GM06990 (cell line): ENCODE results near the gene ANKS1B.
A peak's percentile ranks its signal among the peaks of the same experiment; 100 is the strongest.

Experiments
- DNase-seq: peaks from one replicate; pipeline ENCODE4 v3.0.0-alpha.2; 2011; ENCODE audit not compliant: insufficient read length; ENCODE audit errors: extremely low read depth
- H3K27me3 ChIP-seq: replicated peaks from 2 replicates; pipeline ENCODE4 v1.6.0; 2011; ENCODE audit warnings: low read length; ENCODE audit not compliant: control insufficient read depth, insufficient read depth
- H3K36me3 ChIP-seq: 2 replicates; pipeline ENCODE4 v1.5.1; 2011; ENCODE audit warnings: low read length; ENCODE audit not compliant: control insufficient read depth, insufficient read depth
- H3K4me3 ChIP-seq: replicated peaks from 2 replicates; pipeline ENCODE4 v1.5.1; 2011; ENCODE audit warnings: low read depth, mild to moderate bottlenecking, control low read depth, low read length
- TF ChIP-seq, protein P1 (sequence below): IDR thresholded peaks from 2 replicates; pipeline ENCODE4 v1.5.1; 2011; ENCODE audit warnings: low read length, control low read depth, mild to moderate bottlenecking, inconsistent platforms; ENCODE audit not compliant: insufficient read depth, poor library complexity, severe bottlenecking

ANKS1B gene

DNA sequence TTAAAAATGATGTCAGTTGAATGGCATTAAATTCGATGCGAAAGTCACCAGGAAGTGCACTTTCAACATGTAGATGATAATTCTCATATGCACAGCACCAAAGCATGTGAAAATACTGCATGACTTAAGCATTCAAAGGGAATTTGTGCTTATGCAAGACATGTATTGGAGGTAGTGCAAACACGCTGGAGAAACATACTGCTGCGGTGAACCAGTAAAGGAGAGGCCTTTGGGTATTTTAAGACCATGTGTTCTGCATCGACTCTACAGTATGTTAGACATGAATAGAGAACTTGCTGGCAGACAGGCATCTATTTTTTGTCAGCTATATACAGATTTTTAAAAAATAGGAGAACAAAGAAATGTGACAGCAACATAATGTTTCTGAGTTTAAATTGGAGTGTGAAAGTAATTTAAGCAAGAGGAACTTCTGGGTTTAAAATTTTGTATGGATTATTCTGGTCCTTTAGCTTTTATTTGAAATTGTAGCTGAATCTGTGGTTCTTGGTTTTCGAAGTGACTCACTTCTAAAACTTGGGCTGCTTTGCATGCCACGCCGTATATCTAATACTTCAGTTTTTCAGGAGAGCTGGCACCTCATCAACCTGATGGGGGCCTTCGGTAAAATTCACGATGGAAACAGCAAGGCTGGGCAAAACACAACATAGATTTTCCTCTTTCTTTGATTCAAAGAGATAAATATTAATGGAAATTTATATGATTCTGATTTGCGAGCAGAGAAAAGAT is 930.9 kb downstream of the ANKS1B start:
- Histone ChIP-seq H3K27me3 (peaks cover 2% of the 10 kb centered on the region; the same call in 1 of the 2 replicates), H3K4me3 (no peak overlapping the region), H3K36me3 (no peaks in the 10 kb centered on the region)
- TF ChIP-seq, protein P1, sequence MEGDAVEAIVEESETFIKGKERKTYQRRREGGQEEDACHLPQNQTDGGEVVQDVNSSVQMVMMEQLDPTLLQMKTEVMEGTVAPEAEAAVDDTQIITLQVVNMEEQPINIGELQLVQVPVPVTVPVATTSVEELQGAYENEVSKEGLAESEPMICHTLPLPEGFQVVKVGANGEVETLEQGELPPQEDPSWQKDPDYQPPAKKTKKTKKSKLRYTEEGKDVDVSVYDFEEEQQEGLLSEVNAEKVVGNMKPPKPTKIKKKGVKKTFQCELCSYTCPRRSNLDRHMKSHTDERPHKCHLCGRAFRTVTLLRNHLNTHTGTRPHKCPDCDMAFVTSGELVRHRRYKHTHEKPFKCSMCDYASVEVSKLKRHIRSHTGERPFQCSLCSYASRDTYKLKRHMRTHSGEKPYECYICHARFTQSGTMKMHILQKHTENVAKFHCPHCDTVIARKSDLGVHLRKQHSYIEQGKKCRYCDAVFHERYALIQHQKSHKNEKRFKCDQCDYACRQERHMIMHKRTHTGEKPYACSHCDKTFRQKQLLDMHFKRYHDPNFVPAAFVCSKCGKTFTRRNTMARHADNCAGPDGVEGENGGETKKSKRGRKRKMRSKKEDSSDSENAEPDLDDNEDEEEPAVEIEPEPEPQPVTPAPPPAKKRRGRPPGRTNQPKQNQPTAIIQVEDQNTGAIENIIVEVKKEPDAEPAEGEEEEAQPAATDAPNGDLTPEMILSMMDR: no peak
- no peak for DNase-seq

DNA sequence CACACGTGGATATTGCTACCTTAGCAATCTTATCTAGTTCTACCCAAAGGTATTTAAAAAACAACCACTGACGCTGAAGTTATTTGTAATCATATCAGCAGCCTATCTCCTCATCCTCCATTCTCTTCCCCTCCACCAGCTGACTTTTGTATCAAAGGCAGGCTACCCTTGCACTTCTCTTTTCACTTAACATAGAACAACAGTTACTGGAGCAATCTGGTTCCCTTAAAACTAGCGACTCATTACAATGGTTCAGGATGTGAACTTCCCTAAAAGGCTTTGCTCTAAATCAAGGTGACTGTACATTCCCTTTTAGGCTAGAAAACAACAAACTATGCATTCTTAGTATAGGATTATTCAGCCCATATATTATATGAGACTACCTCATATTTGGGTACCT is 935.0 kb downstream of the ANKS1B start:
- no peaks in the 10 kb centered on the region for H3K27me3 ChIP-seq
- H3K4me3 ChIP-seq: no peak overlapping the region
- TF ChIP-seq, protein P1: no peak
- no peak for DNase-seq
- no peaks in the 10 kb centered on the region for H3K36me3 ChIP-seq

DNA sequence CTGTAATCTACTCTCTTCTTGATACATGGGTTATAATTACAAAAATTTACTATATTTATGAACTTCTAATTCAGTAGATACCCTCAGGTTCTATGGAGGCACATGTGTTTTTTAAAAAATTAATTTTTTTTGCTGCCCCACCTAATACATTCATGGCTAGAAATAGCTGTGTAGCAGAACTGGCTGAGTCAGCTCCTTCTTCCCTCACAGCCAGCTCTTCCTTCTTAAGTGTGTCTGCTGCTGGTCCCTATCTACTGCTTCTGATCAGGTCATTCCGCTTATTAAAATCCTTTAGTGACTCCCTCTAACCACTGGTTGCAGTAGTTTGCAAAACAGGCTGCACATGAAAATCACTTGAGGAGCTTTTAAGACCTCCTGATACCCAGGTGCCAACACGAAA is 939.6 kb downstream of the ANKS1B start:
- DNase-seq: no peak
- TF ChIP-seq, protein P1: no peak
- no peaks in the 10 kb centered on the region for H3K27me3 ChIP-seq
- H3K4me3 ChIP-seq: no peak overlapping the region
- H3K36me3 ChIP-seq: no peaks in the 10 kb centered on the region

DNA sequence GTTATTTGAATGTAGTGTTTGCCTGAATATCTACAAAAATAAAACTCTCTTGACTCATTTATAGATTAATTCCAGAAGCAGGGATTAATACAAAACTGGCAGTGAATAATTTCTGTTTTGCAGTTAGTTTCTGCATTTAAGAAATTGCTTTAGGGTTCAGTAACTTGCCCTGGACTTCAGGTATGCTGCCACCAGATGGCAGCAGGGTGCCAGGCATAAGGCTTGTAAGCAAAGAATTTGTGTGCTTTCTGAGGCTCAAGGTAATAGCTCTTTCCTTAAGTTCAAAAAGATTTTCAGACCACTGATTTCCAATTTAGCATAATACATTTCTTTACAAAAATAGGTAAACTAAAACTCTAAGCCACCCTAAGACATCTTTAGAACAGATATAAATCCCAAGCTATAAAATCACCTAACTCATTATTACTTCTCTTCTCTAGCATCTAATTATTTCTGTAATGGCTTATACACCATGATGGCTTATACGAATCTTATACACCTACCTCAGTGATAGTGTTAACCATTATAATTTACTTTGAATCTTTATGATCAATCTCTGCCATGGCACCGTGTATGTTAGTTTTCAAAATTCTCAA is 941.3 kb downstream of the ANKS1B start:
- TF ChIP-seq, protein P1: peak; percentile 88
- Histone ChIP-seq H3K36me3 (no peaks in the 10 kb centered on the region), H3K27me3 (no peaks in the 10 kb centered on the region), H3K4me3 (no peak overlapping the region)
- peak; percentile 6 for DNase-seq

DNA sequence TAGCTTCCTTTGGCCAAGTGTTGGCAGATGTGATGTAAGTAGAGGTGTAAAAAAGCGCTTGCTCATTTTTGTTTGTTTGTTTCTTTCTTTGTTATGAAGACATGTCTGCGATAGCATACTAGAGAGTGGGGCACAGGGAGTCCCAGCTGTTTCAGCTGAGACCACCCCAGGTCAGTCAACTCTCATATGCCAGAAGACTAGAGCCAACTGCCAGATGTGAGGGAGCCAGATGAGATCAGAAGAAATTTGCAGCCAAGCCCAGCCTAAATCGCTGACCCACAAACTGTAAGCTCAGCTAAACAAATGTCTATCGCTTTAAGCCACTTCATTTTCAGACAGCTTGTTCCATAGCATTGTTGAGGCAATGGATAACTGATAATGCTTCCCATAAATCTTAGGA is 942.5 kb downstream of the ANKS1B start:
- Histone ChIP-seq H3K4me3 (no peak overlapping the region), H3K27me3 (no peaks in the 10 kb centered on the region), H3K36me3 (no peaks in the 10 kb centered on the region)
- DNase-seq: no peak
- TF ChIP-seq, protein P1: no peak
